Measurements from ENCODE around the gene HCN3.

The HCN3 gene

GRCh38 chr1:155293086-155293749, 16.0 kb downstream of the HCN3 start:
- TF ChIP-seq CTCF (IDR thresholded peaks at IDR 0.05; ENCODE audit: extremely low read depth, missing control alignments): no peak
- no peak for DNase-seq (ENCODE audit: low spot score)

- no peak for DNase-seq (ENCODE audit: low spot score)
- TF ChIP-seq CTCF (IDR thresholded peaks at IDR 0.05; ENCODE audit: extremely low read depth, missing control alignments): no peak
Observed at GRCh38 chr1:155294520-155295182, 17.4 kb downstream of the HCN3 start.

DNA sequence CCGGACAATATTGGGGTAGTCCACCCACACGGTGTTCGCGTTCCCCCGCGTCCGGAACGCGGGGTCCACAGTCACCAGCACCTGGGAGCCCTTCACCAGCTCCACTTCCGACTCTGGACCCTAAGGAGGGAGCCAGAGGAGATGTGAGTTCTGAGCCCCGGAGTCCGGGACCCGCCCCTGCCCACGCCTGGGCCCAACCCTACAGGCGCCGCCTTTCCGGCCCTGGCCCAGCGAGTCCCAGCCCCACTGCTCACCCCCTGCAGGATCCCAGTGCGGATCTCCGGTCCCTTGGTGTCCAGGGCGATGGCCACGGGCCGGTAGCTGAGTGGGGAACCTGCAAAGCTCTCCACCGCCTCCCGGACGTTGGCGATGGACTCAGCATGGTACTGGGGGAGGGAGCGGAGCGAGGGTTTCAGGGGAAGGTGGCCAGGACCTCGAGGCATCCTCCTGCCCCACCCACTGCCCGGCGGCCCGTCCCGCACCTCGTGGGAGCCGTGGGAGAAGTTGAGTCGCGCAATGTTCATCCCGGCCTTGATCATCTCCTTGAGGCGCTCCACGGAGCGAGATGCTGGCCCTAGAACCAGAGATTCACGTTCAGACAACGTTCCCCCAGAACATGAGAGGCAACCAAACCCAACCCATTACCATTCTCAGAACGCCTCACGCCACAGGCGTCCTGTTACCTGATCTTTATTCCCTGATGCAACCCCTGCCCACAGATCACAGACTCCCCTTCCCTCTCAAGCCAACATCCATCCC, 18.1 kb downstream of the HCN3 start:
- no peak for TF ChIP-seq CTCF (IDR thresholded peaks at IDR 0.05; ENCODE audit: extremely low read depth, missing control alignments)
- no peak for DNase-seq (ENCODE audit: low spot score)

DNA sequence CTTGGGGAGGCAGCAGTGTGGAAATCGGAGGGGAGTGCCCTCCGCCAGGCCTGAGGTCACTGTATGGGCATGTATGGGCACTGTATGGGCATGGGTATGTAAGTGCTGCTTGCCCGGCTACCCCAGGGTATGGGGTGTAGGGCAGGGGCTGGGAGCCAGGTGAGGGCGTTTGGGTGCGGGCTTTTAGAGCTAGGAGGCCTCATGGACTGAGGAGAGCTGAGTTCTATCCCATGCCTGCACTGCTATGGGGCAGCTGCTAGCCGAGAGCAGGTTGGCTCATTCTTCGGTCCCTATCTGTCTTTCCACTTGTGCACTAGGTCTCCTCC, 18.6 kb downstream of the HCN3 start:
- no peak for DNase-seq (ENCODE audit: low spot score)
- TF ChIP-seq CTCF (IDR thresholded peaks at IDR 0.05; ENCODE audit: extremely low read depth, missing control alignments): no peak

- TF ChIP-seq CTCF (IDR thresholded peaks at IDR 0.05; ENCODE audit: extremely low read depth, missing control alignments): no peak
- DNase-seq (ENCODE audit: low spot score): no peak
Observed at GRCh38 chr1:155296661-155297060, 19.4 kb downstream of the HCN3 start.

DNA sequence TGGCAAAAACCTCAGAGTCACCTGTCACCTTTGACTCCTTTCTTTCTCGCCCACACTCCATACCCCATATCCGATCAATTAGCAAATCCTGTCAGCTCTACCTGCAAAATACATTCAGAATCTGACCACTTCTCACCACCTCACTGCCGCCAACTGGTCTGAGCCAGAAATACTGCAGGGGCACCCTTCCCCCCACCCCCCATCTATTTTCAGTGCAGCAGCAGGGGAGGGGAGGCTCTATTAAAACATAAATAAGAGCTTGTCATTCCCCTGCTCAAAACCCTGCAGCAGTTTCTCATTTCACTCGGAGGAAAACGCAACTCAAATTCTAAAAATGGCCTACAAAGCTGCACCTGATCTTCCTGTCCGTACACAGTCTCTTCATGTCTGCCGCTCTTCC, 20.1 kb downstream of the HCN3 start:
- TF ChIP-seq CTCF (IDR thresholded peaks at IDR 0.05; ENCODE audit: extremely low read depth, missing control alignments): no peak
- no peak for DNase-seq (ENCODE audit: low spot score)

DNA sequence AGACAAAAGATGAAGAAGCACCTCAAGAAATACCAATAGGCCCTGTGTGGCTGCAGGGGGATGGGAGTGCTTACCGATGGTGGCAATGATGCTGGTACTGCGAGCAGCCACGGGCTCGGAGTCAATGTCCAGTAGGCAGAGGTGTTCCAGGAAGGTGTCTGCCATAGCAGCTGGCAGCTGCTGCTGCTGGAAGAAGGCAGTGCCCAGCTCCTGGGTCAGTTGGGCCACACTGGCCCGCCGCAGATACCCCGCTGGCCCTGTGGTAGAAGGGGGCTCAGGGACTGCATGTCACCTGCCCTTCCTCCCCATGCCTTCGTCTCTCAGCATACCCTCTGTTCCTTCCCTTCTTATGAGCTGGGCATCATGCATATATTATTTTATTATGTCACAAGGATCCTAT, 22.8 kb downstream of the HCN3 start:
- TF ChIP-seq CTCF (IDR thresholded peaks at IDR 0.05; ENCODE audit: extremely low read depth, missing control alignments): no peak
- DNase-seq (ENCODE audit: low spot score): no peak
